Type B pancreatic cell (in vitro differentiated cells): ENCODE data around the gene SIRT7. TPM values are rescaled to one million over a fixed set of nuclear protein-coding genes. Genes with fewer than 3 reads are reported as not detected.

Experiments used
- DNase-seq: peaks from one replicate; pipeline ENCODE4 v3.0.0; 2021; ENCODE audit warnings: mixed read lengths; ENCODE audit not compliant: unreplicated experiment; ENCODE audit errors: extremely low spot score
- H3K27ac Mint-ChIP-seq: 2 replicates; pipeline ENCODE4 v1.8.0; 2021; ENCODE audit warnings: mild to moderate bottlenecking, mixed read lengths
- H3K27me3 Mint-ChIP-seq: 2 replicates; pipeline ENCODE4 v1.8.0; 2021; ENCODE audit warnings: mixed read lengths
- H3K36me3 Mint-ChIP-seq: 2 replicates; pipeline ENCODE4 v1.8.0; 2021; ENCODE audit warnings: mixed read lengths
- H3K4me1 Mint-ChIP-seq: one replicate; pipeline ENCODE4 v1.8.0; 2021; ENCODE audit warnings: mixed read lengths; ENCODE audit not compliant: unreplicated experiment
- H3K4me3 Mint-ChIP-seq: 2 replicates; pipeline ENCODE4 v1.8.0; 2021; ENCODE audit warnings: mild to moderate bottlenecking, mixed read lengths
- H3K9me3 Mint-ChIP-seq: 2 replicates; pipeline ENCODE4 v1.8.0; 2021; ENCODE audit warnings: mixed read lengths
- total RNA-seq: library from RNA; stranded (reverse); gene quantifications from 2 replicates; pipeline ENCODE4 v1.2.1, GENCODE V29; 2021; ENCODE audit warnings: low replicate concordance
- TF ChIP-seq, protein P1 (sequence below): fragments of 200-600 bp; sonication (generic); conservative IDR thresholded peaks from 2 replicates; pipeline ENCODE4 v1.5.0; 2021; ENCODE audit warnings: antibody characterized with exemption, mild to moderate bottlenecking

The SIRT7 gene
- total RNA-seq, 1 donor from 2014 or later = 29.9 TPM

- Mint-ChIP-seq H3K4me3 (no peak overlapping the region), H3K4me1 (peaks cover 6% of the 10 kb centered on the region), H3K27me3 (peaks cover 46% of the 10 kb centered on the region), H3K27ac (no peak overlapping the region), H3K9me3 (no peaks in the 10 kb centered on the region), H3K36me3 (no peaks in the 10 kb centered on the region)
- TF ChIP-seq, protein P1, sequence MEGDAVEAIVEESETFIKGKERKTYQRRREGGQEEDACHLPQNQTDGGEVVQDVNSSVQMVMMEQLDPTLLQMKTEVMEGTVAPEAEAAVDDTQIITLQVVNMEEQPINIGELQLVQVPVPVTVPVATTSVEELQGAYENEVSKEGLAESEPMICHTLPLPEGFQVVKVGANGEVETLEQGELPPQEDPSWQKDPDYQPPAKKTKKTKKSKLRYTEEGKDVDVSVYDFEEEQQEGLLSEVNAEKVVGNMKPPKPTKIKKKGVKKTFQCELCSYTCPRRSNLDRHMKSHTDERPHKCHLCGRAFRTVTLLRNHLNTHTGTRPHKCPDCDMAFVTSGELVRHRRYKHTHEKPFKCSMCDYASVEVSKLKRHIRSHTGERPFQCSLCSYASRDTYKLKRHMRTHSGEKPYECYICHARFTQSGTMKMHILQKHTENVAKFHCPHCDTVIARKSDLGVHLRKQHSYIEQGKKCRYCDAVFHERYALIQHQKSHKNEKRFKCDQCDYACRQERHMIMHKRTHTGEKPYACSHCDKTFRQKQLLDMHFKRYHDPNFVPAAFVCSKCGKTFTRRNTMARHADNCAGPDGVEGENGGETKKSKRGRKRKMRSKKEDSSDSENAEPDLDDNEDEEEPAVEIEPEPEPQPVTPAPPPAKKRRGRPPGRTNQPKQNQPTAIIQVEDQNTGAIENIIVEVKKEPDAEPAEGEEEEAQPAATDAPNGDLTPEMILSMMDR = peak; percentile 70
- DNase-seq = peak; percentile 76
These were observed 41.6 kb upstream of the SIRT7 start for GRCh38 chr17:81959362-81960129.

DNA sequence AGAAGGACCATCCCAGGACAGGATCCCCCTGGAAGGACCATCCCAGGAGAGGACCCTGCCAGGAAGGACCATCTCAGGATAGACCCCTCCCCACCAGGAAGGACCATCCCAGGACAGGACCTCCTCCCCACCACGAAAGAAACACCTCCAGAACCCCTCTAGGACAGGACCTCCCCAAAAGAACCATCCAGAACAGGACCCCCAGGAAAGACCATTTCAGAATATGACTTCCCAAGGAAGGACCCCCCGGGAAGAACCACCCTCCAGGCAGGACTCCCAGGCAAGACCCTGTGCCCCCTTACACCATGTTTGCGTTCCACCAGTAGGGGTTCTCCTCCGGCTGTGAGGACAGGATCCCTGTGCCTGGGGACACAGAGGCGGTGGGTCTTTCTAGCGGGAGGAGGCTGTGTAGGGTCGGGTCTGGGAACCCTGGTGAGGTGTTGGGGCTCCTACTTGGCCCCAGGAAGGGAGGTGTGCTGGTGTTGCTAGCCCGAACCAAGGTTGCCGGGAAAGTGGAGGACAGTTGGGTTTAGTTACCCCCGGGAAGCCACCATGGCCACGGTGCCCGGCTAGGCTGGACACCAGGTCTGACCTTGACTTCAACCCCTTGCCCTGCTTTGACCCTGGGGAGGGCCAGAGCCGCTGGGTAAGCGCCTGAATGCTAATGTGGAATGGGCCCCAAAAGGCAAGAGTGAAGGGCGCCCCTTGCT lies 40.8 kb upstream of the SIRT7 start:
- Mint-ChIP-seq H3K4me3 (peak overlapping the region; percentile 71), H3K27me3 (peaks cover 38% of the 10 kb centered on the region), H3K27ac (no peak overlapping the region), H3K9me3 (no peaks in the 10 kb centered on the region), H3K4me1 (peaks cover 3% of the 10 kb centered on the region), H3K36me3 (no peaks in the 10 kb centered on the region)
- DNase-seq = peak; percentile 70
- TF ChIP-seq, protein P1 = no peak

DNA sequence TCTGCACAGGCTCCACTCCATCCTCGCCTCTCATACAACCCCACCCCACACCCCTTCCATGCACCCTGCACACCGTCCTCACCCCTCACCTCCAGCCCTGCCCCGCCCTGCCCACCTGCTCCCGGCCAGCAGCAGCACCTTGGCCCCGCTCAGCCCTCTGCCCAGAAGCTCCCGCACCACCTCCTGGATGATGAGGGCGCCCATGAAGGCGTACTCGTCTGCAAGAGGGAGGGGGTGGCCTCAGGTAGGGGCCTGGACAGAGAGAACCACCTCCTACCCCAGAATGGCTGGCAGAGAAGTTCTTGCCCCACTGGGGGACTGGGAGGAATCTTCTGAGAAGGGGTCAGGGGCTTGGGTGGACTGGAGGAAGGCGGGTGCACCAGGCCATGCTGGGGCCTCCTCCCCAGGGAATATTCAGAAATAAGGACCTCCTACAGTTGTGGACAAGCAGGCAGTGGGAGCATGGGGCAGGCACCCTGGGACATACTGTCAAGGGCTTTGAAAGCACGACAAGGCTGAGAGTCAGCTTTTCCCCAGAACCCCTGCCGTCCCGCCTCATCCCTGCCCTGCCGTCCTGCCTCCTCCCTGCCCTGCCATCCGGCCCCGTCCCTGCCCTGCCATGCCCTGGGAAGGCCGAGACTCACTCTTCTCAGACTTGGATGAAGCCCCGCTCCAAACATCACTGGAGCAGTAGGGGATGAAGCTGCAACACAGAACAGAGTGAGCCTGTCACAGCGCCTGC lies 39.9 kb upstream of the SIRT7 start:
- H3K27me3 Mint-ChIP-seq = peaks cover 29% of the 10 kb centered on the region
- H3K4me1 Mint-ChIP-seq = peaks cover 3% of the 10 kb centered on the region
- TF ChIP-seq, protein P1 = no peak
- no peak overlapping the region for H3K27ac Mint-ChIP-seq
- peak overlapping the region; percentile 71 for H3K4me3 Mint-ChIP-seq
- no peaks in the 10 kb centered on the region for H3K9me3 Mint-ChIP-seq
- DNase-seq = no peak
- H3K36me3 Mint-ChIP-seq = no peaks in the 10 kb centered on the region

- Mint-ChIP-seq H3K9me3 (no peaks in the 10 kb centered on the region), H3K4me1 (peaks cover 3% of the 10 kb centered on the region), H3K4me3 (no peak overlapping the region)
These were observed 38.9 kb upstream of the SIRT7 start for GRCh38 chr17:81956607-81957589.

More at GRCh38 chr17:81956607-81957589, 38.9 kb upstream of the SIRT7 start:
- TF ChIP-seq, protein P1 = no peak
- H3K27me3 Mint-ChIP-seq = peaks cover 20% of the 10 kb centered on the region
- no peaks in the 10 kb centered on the region for H3K36me3 Mint-ChIP-seq
- peak; percentile 67 for DNase-seq
- H3K27ac Mint-ChIP-seq = peak overlapping the region; percentile 66
